Activated T-helper 2 cell treated with anti-CD3 and anti-CD28 coated beads, Interferon-gamma antibody, Interleukin-2, Interleukin-4, amounts not matched to agents 10 μg/mL and 5 μg/mL and 100 μg/mL, durations not matched to agents 14 hours and 24 hours and 36 hours (primary cell): ENCODE data around the gene PCDHB9. TPM values are rescaled to one million over a fixed set of nuclear protein-coding genes. Genes with fewer than 3 reads are reported as not detected.
"Not testable (repeated sequence)": the region's sequence is repeated elsewhere in the genome, so short reads cannot be mapped to it uniquely, and the experiment has no call there.

ENCODE experiments used
- DNase-seq: peaks from one replicate; pipeline ENCODE4 v3.0.0; 2021; ENCODE audit warnings: low spot score
- H3K27ac Mint-ChIP-seq: one replicate; pipeline ENCODE4 v1.8.0; 2021; ENCODE audit warnings: mixed read lengths
- H3K27me3 Mint-ChIP-seq: one replicate; pipeline ENCODE4 v1.8.0; 2021; ENCODE audit warnings: low read depth, mixed read lengths
- H3K36me3 Mint-ChIP-seq: one replicate; pipeline ENCODE4 v1.8.0; 2021; ENCODE audit warnings: low read depth, mixed read lengths
- H3K4me1 Mint-ChIP-seq: one replicate; pipeline ENCODE4 v1.8.0; 2021; ENCODE audit warnings: low read depth, mixed read lengths
- H3K4me3 Mint-ChIP-seq: one replicate; pipeline ENCODE4 v1.8.0; 2021; ENCODE audit warnings: low read depth, mild to moderate bottlenecking, moderate library complexity, mixed read lengths
- H3K9me3 Mint-ChIP-seq: one replicate; pipeline ENCODE4 v1.8.0; 2021; ENCODE audit warnings: mixed read lengths
- intact Hi-C: fragments of 100-400 bp; cut with micrococcal nuclease; formaldehyde crosslinking; loops from one replicate; pipeline ENCODE4 v1.15.1; 2023
- total RNA-seq: library from RNA; stranded (reverse); gene quantifications from 2 replicates; pipeline ENCODE4 v1.2.3, GENCODE V29; 2022

Gene PCDHB9
- total RNA-seq = not detected in 2 replicates

GRCh38 chr5:141186897-141187512 lies at the start of gene PCDHB9:
Gene PCDHB9, plus strand, starts transcription at chr5:141187161. Its CDS starts 158 bp downstream, at chr5:141187319.
- Mint-ChIP-seq H3K4me3 (peak within 1 kb of the TSS; percentile 18), H3K27ac (no peak within 1 kb of the TSS), H3K9me3 (peaks cover 48% of the 10 kb centered on the region), H3K27me3 (peaks cover 2% of the 10 kb centered on the region), H3K36me3 (peaks cover 3% of the 10 kb centered on the region), H3K4me1 (peaks cover 2% of the 10 kb centered on the region)
- intact Hi-C loops = loop anchor here (5.0 kb wide), 1 partner anchor 155 kb away; the partner anchor contains the start of gene PCDHGA3
- DNase-seq = no peak

GRCh38 chr5:141137346-141137745 lies 49.6 kb upstream of the PCDHB9 start:
- intact Hi-C loops, H3K4me1 Mint-ChIP-seq, H3K36me3 Mint-ChIP-seq, DNase-seq, H3K27me3 Mint-ChIP-seq, H3K4me3 Mint-ChIP-seq, H3K27ac Mint-ChIP-seq: not testable (repeated sequence)
- peaks cover 54% of the 10 kb centered on the region for H3K9me3 Mint-ChIP-seq

GRCh38 chr5:141149812-141150211 lies 37.1 kb upstream of the PCDHB9 start, which contains the start of gene PCDHB6:
Gene PCDHB6, plus strand, starts transcription at chr5:141150057. Its CDS starts 201 bp downstream, at chr5:141150258.
- no peak for DNase-seq
- Mint-ChIP-seq H3K36me3 (no peaks in the 10 kb centered on the region), H3K4me1 (no peaks in the 10 kb centered on the region), H3K4me3 (no peak within 1 kb of the TSS), H3K9me3 (peaks cover 31% of the 10 kb centered on the region), H3K27ac (no peak within 1 kb of the TSS), H3K27me3 (no peaks in the 10 kb centered on the region)
- intact Hi-C loops = no loop called here

GRCh38 chr5:141150224-141150992 lies 36.6 kb upstream of the PCDHB9 start:
- Mint-ChIP-seq H3K27me3 (no peaks in the 10 kb centered on the region), H3K9me3 (peaks cover 31% of the 10 kb centered on the region), H3K4me3 (no peak overlapping the region), H3K36me3 (no peaks in the 10 kb centered on the region), H3K27ac (no peak overlapping the region), H3K4me1 (no peaks in the 10 kb centered on the region)
- intact Hi-C loops = no loop called here
- DNase-seq = no peak

- H3K9me3 Mint-ChIP-seq = peaks cover 31% of the 10 kb centered on the region
- intact Hi-C loops = no loop called here
Measured at GRCh38 chr5:141150993-141151325, 36.0 kb upstream of the PCDHB9 start.

GRCh38 chr5:141151632-141152031 lies 35.3 kb upstream of the PCDHB9 start:
- DNase-seq, H3K4me3 Mint-ChIP-seq, H3K27ac Mint-ChIP-seq, H3K27me3 Mint-ChIP-seq, H3K36me3 Mint-ChIP-seq, intact Hi-C loops, H3K4me1 Mint-ChIP-seq: not testable (repeated sequence)
- peaks cover 33% of the 10 kb centered on the region for H3K9me3 Mint-ChIP-seq

More at GRCh38 chr5:141150993-141151325, 36.0 kb upstream of the PCDHB9 start:
- Mint-ChIP-seq H3K36me3 (no peaks in the 10 kb centered on the region), H3K4me1 (no peaks in the 10 kb centered on the region), H3K4me3 (no peak overlapping the region), H3K27me3 (no peaks in the 10 kb centered on the region), H3K27ac (no peak overlapping the region)
- no peak for DNase-seq

- H3K36me3 Mint-ChIP-seq, H3K27ac Mint-ChIP-seq, intact Hi-C loops, H3K4me1 Mint-ChIP-seq, DNase-seq, H3K4me3 Mint-ChIP-seq, H3K27me3 Mint-ChIP-seq: not testable (repeated sequence)
- peaks cover 38% of the 10 kb centered on the region for H3K9me3 Mint-ChIP-seq
Measured at GRCh38 chr5:141152096-141152495, 34.9 kb upstream of the PCDHB9 start.

GRCh38 chr5:141155540-141156374 lies 31.2 kb upstream of the PCDHB9 start:
- Mint-ChIP-seq H3K27me3 (no peaks in the 10 kb centered on the region), H3K4me3 (no peak overlapping the region), H3K36me3 (no peaks in the 10 kb centered on the region), H3K27ac (no peak overlapping the region), H3K9me3 (peaks cover 41% of the 10 kb centered on the region), H3K4me1 (no peaks in the 10 kb centered on the region)
- no peak for DNase-seq
- intact Hi-C loops = no loop called here

- H3K27me3 Mint-ChIP-seq, H3K27ac Mint-ChIP-seq, intact Hi-C loops, H3K4me3 Mint-ChIP-seq, H3K4me1 Mint-ChIP-seq, H3K36me3 Mint-ChIP-seq, DNase-seq: not testable (repeated sequence)
- peaks cover 31% of the 10 kb centered on the region for H3K9me3 Mint-ChIP-seq
Measured at GRCh38 chr5:141157356-141157755, 29.6 kb upstream of the PCDHB9 start.

- H3K36me3 Mint-ChIP-seq, DNase-seq, H3K27ac Mint-ChIP-seq, H3K27me3 Mint-ChIP-seq, H3K4me3 Mint-ChIP-seq, intact Hi-C loops, H3K4me1 Mint-ChIP-seq: not testable (repeated sequence)
- H3K9me3 Mint-ChIP-seq = peaks cover 27% of the 10 kb centered on the region
Measured at GRCh38 chr5:141157901-141158300, 29.1 kb upstream of the PCDHB9 start.

- Mint-ChIP-seq H3K27me3 (no peaks in the 10 kb centered on the region), H3K4me1 (no peaks in the 10 kb centered on the region), H3K4me3 (no peak within 1 kb of the TSS), H3K27ac (no peak within 1 kb of the TSS), H3K9me3 (peaks cover 37% of the 10 kb centered on the region), H3K36me3 (no peaks in the 10 kb centered on the region)
- no peak for DNase-seq
- intact Hi-C loops = no loop called here
Measured at GRCh38 chr5:141172381-141173204, 14.4 kb upstream of the PCDHB9 start, which contains the start of gene PCDHB7. Gene PCDHB7, plus strand, starts transcription at chr5:141172644. Its CDS starts 192 bp downstream, at chr5:141172836.
